ENCODE measurements around the gene CSN1S1.
"Not testable (repeated sequence)": the region's sequence is repeated elsewhere in the genome, so short reads cannot be mapped to it uniquely, and the experiment has no call there.

The CSN1S1 gene, protein sequence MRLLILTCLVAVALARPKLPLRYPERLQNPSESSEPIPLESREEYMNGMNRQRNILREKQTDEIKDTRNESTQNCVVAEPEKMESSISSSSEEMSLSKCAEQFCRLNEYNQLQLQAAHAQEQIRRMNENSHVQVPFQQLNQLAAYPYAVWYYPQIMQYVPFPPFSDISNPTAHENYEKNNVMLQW
- 0 to 0.06 (median 0) reads per million in 9 experiments for total RNA-seq

DNA sequence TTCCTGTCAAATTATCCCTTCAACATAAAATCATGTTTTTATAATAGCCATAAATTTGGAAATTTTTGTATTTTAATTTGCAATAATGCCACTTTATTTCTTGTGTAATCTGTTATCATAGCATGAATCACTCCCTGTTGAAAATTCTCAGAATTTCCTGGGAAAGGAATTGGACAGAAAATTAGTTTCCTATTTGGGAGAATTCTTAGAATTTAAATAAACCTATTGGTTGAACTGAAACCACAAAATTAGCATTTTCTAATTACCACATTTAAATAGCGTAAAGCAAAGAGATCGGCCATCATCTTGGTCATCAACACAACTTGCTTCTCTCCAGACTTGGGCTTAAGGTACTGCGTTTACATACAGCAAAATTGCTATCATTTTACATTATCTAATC lies at the start of gene CSN1S1:
Gene CSN1S1 (plus strand): TSS at position 301 of the 400 bp plus-strand sequence. CDS start 1,488 bp downstream, outside the sequence.
- H3K27me3 Mint-ChIP-seq = no peaks in the 10 kb centered on the region
- no peaks in the 10 kb centered on the region for H3K4me1 Mint-ChIP-seq (ENCODE audit: low read depth in 2 of 2)
- H3K4me3 Mint-ChIP-seq = no peak within 1 kb of the TSS
- no peak within 1 kb of the TSS for H3K27ac Mint-ChIP-seq
- peaks cover 0 to under 1% of the 10 kb centered on the region in 2 donors for H3K9me3 Mint-ChIP-seq
- ATAC-seq (replicated peaks) (no peak), DNase-seq (no peak)
- H3K36me3 Mint-ChIP-seq (ENCODE audit: insufficient read depth) = peaks cover under 1% of the 10 kb centered on the region

DNA sequence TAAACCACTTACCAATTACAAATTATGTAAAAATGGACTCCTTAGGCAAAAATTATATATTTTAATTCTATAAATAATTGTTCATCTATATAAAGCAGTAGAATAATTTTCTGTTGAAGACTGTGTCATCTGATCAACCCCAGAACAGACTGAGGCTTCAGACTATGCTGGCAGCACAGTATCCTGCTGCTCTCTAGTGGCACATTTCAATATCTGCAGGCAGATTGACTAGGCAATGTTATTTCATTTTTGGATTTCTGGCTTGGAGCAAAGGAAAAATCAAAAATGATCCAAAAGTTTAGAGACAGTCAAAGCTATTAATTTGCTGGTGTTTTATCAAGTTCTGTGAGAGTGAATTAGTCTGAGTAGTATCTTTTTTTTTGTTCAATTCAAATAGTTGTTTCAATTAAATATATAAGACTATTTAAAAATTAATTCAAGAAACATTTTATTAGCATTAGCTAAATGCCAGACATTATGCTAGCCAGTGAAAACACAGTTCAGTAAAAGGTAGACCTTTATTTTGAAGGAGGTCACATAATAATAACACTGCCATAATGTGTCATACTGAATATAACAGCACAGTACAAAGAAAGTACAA lies 49.6 kb upstream of the CSN1S1 start:
- no peak overlapping the region for H3K27ac Mint-ChIP-seq
- H3K36me3 Mint-ChIP-seq (ENCODE audit: insufficient read depth) = no peaks in the 10 kb centered on the region
- peak; percentile 42 for ATAC-seq (replicated peaks)
- peaks cover 0 to 8% of the 10 kb centered on the region in 2 donors for H3K9me3 Mint-ChIP-seq
- no peaks in the 10 kb centered on the region for H3K4me1 Mint-ChIP-seq (ENCODE audit: low read depth in 2 of 2)
- DNase-seq = no peak
- H3K27me3 Mint-ChIP-seq = no peaks in the 10 kb centered on the region
- no peak overlapping the region for H3K4me3 Mint-ChIP-seq

DNA sequence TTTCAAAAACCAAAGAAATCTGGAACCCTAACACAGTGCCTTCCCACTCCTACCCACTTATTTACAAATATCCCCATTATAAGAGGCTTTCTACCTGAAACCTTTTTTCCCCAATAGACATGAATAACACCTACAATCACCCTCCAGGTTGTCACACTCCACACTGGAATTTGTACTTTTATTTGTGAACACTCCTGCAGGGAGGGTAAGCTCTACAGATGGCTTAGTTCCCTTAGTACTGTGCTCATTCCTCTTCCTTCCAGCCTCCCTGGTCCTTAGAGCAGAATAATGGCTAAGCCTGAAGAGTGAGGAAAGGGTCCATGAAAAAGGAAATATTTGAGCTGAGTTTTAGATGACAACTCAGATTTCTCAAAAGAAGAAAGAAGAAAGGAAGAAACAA lies 48.7 kb upstream of the CSN1S1 start:
- no peak overlapping the region for H3K27ac Mint-ChIP-seq
- no peaks in the 10 kb centered on the region for H3K27me3 Mint-ChIP-seq
- ATAC-seq (replicated peaks) (no peak), DNase-seq (no peak)
- H3K36me3 Mint-ChIP-seq (ENCODE audit: insufficient read depth) = no peaks in the 10 kb centered on the region
- peaks cover 0 to 8% of the 10 kb centered on the region in 2 donors for H3K9me3 Mint-ChIP-seq
- no peaks in the 10 kb centered on the region for H3K4me1 Mint-ChIP-seq (ENCODE audit: low read depth in 2 of 2)
- H3K4me3 Mint-ChIP-seq = no peak overlapping the region

DNA sequence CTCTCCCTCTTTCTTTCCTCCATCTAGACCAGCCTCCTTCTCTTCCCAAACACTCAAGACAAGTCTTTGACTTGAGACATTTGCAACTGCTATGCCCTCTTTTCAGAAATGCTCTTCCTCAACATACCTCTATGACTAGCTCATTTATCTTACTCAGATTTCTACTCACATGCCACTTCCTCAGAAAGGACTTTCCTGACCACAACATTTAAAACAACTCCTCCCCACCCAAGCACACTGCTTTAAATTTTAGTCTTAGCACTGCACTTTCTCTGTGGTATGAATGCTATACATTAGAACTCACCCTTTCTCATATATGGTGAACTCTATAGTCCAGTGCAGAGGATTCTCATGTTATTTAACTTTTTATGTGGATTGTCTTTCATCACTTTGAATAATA lies 42.5 kb upstream of the CSN1S1 start:
- Mint-ChIP-seq H3K36me3 (ENCODE audit: insufficient read depth) (no peaks in the 10 kb centered on the region), H3K4me3 (no peak overlapping the region), H3K4me1 (ENCODE audit: low read depth in 2 of 2) (no peaks in the 10 kb centered on the region), H3K9me3 (peaks cover 0 to 6% of the 10 kb centered on the region in 2 donors), H3K27ac (no peak overlapping the region), H3K27me3 (no peaks in the 10 kb centered on the region)
- ATAC-seq (replicated peaks) = no peak
- DNase-seq = no peak

DNA sequence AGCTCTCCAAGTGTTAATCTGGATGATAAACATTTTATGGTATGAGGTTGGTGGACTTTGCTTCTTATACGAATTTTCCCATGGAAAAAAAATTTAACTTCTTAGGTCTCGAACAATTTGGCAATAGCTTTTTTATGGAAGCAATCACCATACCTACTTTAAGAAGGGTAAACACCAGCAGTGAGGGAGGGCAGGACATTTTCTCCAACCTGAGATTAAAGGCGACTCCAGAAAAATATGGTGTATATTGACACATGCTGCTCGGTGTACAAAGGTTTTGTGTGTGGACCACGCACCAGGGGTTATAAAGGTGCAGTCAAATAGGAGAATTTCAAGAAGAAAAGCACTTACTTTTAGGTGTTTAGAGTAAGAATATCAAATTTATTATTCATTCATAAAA lies 36.7 kb upstream of the CSN1S1 start:
- H3K27me3 Mint-ChIP-seq = no peaks in the 10 kb centered on the region
- ATAC-seq (replicated peaks) (no peak), DNase-seq (no peak)
- no peak overlapping the region for H3K4me3 Mint-ChIP-seq
- H3K36me3 Mint-ChIP-seq (ENCODE audit: insufficient read depth) = no peaks in the 10 kb centered on the region
- no peak overlapping the region for H3K27ac Mint-ChIP-seq
- no peaks in the 10 kb centered on the region for H3K4me1 Mint-ChIP-seq (ENCODE audit: low read depth in 2 of 2)
- H3K9me3 Mint-ChIP-seq = no peaks in the 10 kb centered on the region

DNA sequence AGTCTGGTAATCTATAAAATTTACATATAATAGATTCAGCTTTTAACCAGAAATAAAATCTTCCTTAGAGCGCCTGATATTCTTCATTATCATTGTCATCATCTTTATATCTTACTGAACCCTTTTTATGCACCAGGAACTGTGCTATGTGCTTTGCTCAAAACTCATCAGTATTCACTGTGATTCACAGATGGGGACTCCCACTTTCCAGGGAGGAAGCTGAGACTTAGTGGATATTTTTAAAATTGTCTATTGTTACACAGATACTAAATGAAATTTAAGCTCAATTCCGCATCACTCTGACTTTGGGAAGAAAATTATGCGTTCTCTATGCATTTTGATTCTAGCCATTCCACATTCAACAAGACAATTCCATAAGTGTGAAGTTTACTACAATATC lies 36.1 kb upstream of the CSN1S1 start:
- H3K27ac Mint-ChIP-seq = no peak overlapping the region
- H3K9me3 Mint-ChIP-seq = no peaks in the 10 kb centered on the region
- DNase-seq (no peak), ATAC-seq (replicated peaks) (no peak)
- H3K4me1 Mint-ChIP-seq (ENCODE audit: low read depth in 2 of 2) = no peaks in the 10 kb centered on the region
- no peaks in the 10 kb centered on the region for H3K36me3 Mint-ChIP-seq (ENCODE audit: insufficient read depth)
- H3K27me3 Mint-ChIP-seq = no peaks in the 10 kb centered on the region
- no peak overlapping the region for H3K4me3 Mint-ChIP-seq

DNA sequence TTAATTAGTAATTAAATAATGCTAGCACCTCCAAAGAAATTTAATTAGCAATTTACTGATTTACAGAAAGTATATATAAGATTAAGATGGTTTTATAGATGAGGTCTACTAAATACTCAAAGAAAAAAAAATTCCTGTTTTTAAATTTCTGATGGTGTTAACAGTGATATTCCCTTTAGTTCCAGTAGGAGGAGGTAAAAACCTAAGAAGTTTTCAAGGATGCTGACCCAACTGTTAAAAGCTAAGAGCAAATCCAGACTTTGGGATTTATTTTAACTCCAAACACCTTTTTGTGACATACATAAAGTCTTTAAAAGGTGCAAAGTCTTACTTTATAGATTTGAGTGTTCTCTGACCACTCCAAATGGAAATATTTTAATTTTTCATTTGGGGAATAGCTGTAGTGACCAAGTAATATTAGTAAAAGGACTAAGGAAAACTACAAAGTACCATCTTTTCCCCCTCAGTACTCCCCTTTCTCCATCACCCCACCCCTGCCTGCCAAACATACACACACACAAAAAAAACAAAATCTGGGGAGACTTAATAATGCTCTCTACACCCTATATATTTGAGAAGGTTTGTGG lies 34.2 kb upstream of the CSN1S1 start:
- Mint-ChIP-seq H3K27ac (no peak overlapping the region), H3K27me3 (no peaks in the 10 kb centered on the region)

DNA sequence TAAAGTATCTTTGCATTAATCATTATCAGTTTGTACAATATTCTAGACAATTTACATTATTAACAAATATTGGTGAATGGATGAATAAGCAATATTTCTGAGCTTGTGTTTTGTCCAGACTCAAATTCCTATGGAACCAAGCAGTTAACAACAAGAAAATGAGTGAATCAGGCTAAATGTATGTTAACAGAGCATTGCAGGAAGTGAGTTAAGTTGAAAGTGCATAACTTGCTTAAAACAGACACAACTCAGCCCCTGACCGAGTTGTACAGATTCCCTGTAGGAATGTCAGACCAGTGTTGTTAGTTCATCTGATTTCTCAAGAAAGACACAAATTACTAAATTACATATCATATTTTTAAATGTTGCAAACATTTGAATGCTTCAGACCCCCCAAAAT lies 23.7 kb upstream of the CSN1S1 start:
- Mint-ChIP-seq H3K4me1 (ENCODE audit: low read depth in 2 of 2) (no peaks in the 10 kb centered on the region), H3K4me3 (no peak overlapping the region), H3K36me3 (ENCODE audit: insufficient read depth) (no peaks in the 10 kb centered on the region), H3K27me3 (no peaks in the 10 kb centered on the region), H3K27ac (no peak overlapping the region), H3K9me3 (peaks cover 2 to 18% of the 10 kb centered on the region in 2 donors)
- DNase-seq (no peak), ATAC-seq (replicated peaks) (no peak)

More for the DNA sequence above, 34.2 kb upstream of the CSN1S1 start:
- no peak for DNase-seq
- H3K4me1 Mint-ChIP-seq (ENCODE audit: low read depth in 2 of 2) = no peaks in the 10 kb centered on the region
- H3K4me3 Mint-ChIP-seq = no peak overlapping the region
- no peak for ATAC-seq (replicated peaks)
- no peaks in the 10 kb centered on the region for H3K9me3 Mint-ChIP-seq
- no peaks in the 10 kb centered on the region for H3K36me3 Mint-ChIP-seq (ENCODE audit: insufficient read depth)

DNA sequence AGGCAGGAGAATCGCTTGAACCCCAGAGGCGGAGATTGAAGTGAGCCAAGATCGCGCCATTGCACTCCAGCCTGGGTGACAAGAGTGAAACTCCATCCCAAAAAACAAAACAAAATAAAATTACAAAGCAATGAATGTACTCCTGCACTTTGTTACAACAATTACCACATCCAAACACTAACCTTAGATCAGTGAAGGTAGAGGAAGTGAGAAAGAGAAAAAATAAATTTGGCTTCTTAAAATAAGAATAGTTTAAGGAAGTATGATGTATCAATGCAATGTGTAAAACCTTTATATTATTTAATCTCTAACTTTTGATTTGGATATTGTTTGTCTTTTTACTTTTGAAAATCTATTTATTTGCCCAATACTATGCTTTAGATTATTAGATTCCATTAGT lies 21.7 kb upstream of the CSN1S1 start:
- H3K9me3 Mint-ChIP-seq = peaks cover 0 to 10% of the 10 kb centered on the region in 2 donors
- no peak overlapping the region for H3K4me3 Mint-ChIP-seq

DNA sequence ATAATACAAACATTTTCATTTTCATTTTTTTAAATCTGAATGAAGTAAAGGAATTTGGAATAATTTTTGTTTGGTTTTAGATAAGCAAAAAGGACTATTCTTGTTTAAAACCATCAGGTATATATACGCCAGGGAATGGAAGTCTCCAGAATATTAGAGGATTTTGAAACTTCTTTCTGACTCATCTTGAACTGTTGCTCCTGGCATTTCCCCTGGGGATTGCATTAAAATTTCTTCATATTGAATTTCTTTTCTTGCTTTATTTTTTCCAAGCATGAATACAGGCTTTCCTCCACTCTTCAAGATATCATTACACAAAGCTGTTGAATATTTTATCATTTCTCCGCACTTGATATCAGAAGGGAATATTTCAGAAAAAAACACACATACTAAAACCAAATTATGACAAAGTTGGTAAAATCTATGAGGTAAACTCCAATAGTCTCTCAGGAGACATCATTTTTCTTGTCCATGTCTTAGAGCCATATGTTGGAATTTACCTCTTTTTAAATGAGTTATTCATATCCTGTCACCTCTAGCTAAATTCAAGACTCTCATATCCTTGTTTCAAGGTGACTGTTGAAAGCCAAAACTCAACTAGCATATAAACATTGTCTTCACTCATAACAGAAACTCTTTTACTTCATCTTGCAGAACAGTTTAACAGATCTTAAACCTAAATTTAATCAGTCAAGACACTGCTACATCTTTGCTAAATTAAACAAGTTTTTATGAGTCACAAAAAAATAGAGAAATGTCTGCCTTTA lies 20.7 kb upstream of the CSN1S1 start:
- ATAC-seq (replicated peaks) (no peak), DNase-seq (no peak)
- Mint-ChIP-seq H3K9me3 (peaks cover 4 to 6% of the 10 kb centered on the region in 2 donors), H3K27me3 (no peaks in the 10 kb centered on the region), H3K27ac (no peak overlapping the region), H3K36me3 (ENCODE audit: insufficient read depth) (no peaks in the 10 kb centered on the region), H3K4me3 (no peak overlapping the region), H3K4me1 (ENCODE audit: low read depth in 2 of 2) (no peaks in the 10 kb centered on the region)

More for the DNA sequence above, 21.7 kb upstream of the CSN1S1 start:
- Mint-ChIP-seq H3K27me3 (no peaks in the 10 kb centered on the region), H3K36me3 (ENCODE audit: insufficient read depth) (no peaks in the 10 kb centered on the region), H3K4me1 (ENCODE audit: low read depth in 2 of 2) (no peaks in the 10 kb centered on the region), H3K27ac (no peak overlapping the region)
- DNase-seq (no peak), ATAC-seq (replicated peaks) (no peak)

DNA sequence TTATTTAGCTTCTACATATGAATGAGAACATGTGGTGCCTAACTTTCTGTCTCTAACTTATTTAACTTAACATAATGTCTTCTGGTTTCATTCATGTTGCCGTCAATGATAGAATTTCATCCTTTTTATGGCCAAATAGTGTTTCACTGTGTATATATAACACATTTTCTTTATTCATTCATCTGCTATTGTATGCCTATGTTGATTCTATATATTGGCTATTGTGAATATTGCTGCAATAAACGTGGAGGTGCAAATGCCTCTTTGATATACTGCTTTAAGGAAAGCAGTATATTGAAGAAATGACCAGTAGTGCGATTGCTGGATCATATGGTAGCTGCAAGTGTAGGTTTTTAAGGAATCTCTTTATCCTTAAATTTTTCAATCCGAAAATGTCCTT lies 10.0 kb upstream of the CSN1S1 start:
- H3K27ac Mint-ChIP-seq = no peak overlapping the region
- DNase-seq (no peak), ATAC-seq (replicated peaks) (no peak)
- peaks cover 0 to 7% of the 10 kb centered on the region in 2 donors for H3K9me3 Mint-ChIP-seq
- H3K36me3 Mint-ChIP-seq (ENCODE audit: insufficient read depth) = no peaks in the 10 kb centered on the region
- H3K4me1 Mint-ChIP-seq (ENCODE audit: low read depth in 2 of 2) = no peaks in the 10 kb centered on the region
- H3K4me3 Mint-ChIP-seq = no peak overlapping the region
- no peaks in the 10 kb centered on the region for H3K27me3 Mint-ChIP-seq

DNA sequence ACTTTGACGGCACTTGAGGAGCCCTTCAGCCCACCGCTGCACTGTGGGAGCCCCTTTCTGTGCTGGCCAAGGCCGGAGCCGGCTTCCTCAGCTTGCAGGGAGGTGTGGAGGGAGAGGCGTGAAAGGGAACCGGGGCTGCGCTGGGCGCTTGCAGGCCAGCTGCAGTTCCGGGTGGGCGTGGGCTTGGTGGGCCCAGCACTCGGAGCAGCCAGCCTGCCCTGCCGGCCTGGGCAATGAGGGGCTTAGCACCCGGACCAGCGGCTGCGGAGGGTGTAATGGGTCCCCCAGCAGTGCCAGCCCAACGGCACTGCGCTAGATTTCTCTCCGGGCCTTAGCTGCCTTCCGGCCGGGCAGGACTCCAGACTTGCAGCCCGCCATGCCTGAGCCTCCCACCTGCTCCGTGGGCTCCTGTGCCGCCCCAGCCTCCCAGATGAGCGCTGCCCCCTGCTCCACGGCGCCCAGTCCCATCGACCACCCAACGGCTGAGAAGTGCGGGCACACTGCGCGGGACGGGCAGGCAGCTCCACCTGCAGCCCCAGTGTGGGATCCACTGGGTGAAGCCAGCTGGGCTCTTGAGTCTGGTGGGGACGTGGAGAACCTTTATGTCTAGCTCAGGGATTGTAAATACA lies 7.0 kb upstream of the CSN1S1 start:
- not testable (repeated sequence) for DNase-seq; H3K27ac Mint-ChIP-seq; H3K36me3 Mint-ChIP-seq (ENCODE audit: insufficient read depth); ATAC-seq (replicated peaks); H3K4me3 Mint-ChIP-seq; H3K9me3 Mint-ChIP-seq; H3K4me1 Mint-ChIP-seq (ENCODE audit: low read depth in 2 of 2); H3K27me3 Mint-ChIP-seq

DNA sequence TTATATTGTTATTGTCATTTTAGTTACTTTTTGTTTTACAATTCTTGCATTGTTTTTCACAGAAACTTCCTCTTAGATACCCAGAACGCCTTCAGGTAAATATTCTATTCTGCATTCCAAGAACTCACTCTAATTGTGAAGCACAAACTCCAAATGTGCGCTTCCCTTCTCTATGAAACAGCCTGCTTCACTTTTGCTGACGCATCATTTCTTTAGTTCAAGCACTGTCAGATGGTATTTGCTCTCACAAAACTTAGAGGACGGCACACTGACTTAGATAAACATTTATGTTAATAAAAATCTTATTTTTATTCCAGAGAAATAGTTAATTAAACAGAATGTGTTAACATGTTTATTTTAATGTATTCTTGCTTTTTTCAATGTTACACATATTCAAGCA lies 3.3 kb downstream of the CSN1S1 start:
- H3K27me3 Mint-ChIP-seq = no peaks in the 10 kb centered on the region
- DNase-seq (no peak), ATAC-seq (replicated peaks) (no peak)
- H3K4me1 Mint-ChIP-seq (ENCODE audit: low read depth in 2 of 2) = no peaks in the 10 kb centered on the region
- peaks cover 2% of the 10 kb centered on the region for H3K36me3 Mint-ChIP-seq (ENCODE audit: insufficient read depth)
- no peak overlapping the region for H3K27ac Mint-ChIP-seq
- H3K4me3 Mint-ChIP-seq = no peak overlapping the region
- no peaks in the 10 kb centered on the region for H3K9me3 Mint-ChIP-seq
